ENCODE data around the gene SIPA1. TPM values are rescaled to one million over a fixed set of nuclear protein-coding genes. Genes with fewer than 3 reads are reported as not detected.

Gene SIPA1
- total RNA-seq, 1 donor from 2014 or later = 86.9 TPM

DNA sequence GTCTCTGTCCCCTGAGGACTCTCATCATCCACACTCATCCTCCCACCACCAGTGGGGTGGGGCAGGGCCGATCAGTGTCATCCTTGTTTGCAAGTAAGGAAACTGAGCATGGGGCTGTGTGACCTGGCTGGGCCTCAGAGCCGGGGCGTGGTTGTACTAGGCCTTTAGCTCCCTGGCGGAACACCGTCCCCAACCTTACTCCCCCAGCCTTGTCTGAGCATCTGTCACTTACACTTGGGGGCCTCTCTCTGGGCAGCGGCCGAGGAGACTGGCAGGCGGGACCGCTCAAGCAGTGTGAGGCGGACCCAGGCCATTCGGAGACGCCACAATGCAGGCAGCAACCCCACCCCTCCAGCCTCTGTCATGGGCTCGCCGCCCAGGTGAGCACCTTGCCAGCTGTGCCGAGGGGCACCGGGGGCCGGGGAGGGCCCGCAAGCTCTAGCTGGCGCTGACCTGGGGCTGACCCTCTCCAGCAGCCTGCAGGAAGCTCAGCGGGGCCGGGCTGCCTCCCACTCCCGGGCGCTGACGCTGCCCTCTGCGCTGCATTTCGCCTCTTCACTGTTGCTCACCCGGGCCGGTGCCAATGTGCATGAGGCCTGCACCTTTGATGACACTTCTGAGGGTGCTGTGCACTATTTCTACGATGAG is 18.5 kb upstream of the SIPA1 start:
- intact Hi-C loops (cut with DNase I) = no loop called here
- ATAC-seq = no peak
- no peak for DNase-seq (ENCODE audit: low spot score)

DNA sequence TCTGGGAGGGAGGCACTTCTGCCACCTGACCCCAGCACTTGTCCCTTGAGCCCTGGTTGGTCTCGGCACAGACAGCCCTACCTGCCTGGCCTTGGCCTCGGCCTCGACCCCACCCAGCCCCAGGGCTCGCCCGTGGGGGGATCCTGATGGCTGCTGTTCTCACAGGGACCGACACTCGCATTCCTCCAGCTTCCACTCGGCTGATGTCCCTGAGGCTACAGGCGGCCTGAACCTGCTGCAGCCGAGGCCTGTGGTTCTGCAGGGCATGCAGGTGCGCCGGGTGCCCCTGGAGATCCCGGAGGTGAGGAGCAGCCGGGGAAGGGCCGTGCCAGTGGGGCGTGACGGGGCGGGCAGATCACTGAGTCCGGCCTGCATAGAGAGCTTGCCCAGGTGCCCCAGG is 17.2 kb upstream of the SIPA1 start:
- intact Hi-C loops (cut with DNase I) = no loop called here
- ATAC-seq = no peak

DNA sequence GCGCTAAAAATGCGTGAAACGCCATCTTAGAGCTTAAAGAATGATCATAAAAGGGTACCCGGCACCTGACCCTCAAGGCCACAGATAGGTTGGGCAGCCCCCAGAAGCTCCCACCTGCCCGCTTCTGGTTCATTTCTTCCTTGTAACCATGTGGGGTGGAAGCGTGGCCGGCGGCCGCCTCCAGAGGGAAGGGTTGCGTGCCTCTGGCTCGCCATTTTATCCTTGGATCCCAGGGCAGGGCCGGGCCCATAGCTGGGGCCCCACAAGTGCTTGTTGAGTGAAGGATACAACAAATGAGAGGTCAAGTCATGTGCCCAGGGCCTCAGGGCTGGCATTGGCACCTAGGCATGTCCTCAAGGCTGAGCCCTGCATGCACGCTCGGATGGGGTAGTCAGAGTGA is 16.4 kb upstream of the SIPA1 start:
- ATAC-seq = no peak
- no peak for DNase-seq (ENCODE audit: low spot score)
- intact Hi-C loops (cut with DNase I) = no loop called here

More for the DNA sequence above, 17.2 kb upstream of the SIPA1 start:
- no peak for DNase-seq (ENCODE audit: low spot score)

DNA sequence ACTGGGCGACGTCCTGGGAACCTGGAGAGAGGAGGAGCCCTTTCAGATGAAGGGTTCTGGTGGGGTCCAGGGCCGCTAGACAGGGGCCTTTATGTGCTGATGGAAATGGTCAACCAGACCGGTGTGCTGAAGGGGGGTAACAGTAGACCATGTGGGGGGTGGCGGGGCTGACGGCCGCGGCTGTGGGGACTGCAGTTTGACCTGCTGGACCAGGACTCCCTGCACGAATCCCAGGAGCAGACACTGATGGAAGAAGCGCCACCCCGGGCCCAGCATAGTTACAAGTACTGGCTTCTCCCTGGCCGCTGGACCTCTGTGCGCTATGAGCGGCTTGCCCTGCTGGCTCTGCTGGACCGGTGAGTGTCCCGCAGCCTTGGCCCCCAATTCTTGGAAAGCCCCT is 15.9 kb upstream of the SIPA1 start:
- DNase-seq (ENCODE audit: low spot score) (no peak), ATAC-seq (no peak)
- intact Hi-C loops (cut with DNase I) = no loop called here

DNA sequence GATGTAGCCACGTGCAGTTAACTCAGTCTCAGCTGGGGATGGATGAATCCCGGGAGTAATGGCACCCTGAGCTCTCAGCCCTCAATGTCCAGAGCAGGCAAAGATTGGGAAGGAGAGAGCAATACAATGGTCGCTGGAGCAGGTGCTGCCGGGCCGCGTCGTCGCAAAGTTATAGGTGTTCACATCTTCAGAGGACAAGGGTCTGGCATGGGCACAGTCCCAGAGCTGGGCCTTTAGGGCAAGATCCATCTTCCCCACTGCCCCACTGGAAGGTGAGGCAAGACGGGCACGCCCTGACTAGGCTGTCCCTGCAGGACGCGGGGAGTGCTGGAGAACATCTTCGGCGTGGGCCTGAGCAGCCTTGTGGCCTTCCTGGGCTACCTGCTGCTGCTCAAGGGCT is 14.7 kb upstream of the SIPA1 start:
- intact Hi-C loops (cut with DNase I) = no loop called here
- no peak for ATAC-seq
- DNase-seq (ENCODE audit: low spot score) = no peak

DNA sequence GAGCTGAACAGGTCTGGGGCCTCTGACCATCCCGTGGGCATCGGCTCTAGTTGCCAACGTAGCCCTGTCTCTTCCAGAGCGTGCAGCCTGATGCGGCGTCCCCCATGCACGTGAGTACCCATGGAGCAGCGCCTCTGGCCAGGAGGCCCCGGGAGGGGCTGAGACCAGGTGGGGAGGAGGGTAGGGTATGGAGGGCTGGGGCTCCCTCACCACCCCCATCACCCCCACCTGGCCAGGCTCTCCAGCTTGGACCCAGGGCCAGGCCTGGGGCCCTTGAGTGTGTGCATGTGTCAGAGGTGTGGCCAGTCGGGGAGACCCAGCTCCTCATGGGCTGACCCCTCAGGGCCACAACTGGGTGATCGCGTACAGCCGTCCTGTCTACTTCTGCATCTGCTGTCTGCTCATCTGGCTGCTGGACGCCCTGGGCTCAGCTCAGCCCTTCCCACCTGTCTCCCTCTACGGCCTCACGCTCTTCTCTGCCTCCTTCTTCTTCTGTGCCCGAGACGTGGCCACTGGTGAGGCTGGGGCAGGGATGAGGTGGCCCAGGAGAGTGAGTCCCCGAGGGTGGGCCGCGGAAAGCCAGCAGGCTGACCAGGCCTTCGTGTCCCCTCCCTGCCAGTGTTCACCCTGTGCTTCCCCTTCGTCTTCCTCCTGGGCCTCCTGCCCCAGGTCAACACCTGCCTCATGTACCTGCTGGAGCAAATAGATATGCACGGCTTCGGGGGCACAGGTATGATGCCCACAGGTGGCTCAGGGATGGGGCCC is 13.9 kb upstream of the SIPA1 start:
- no peak for DNase-seq (ENCODE audit: low spot score)
- intact Hi-C loops (cut with DNase I) = no loop called here
- ATAC-seq = no peak

DNA sequence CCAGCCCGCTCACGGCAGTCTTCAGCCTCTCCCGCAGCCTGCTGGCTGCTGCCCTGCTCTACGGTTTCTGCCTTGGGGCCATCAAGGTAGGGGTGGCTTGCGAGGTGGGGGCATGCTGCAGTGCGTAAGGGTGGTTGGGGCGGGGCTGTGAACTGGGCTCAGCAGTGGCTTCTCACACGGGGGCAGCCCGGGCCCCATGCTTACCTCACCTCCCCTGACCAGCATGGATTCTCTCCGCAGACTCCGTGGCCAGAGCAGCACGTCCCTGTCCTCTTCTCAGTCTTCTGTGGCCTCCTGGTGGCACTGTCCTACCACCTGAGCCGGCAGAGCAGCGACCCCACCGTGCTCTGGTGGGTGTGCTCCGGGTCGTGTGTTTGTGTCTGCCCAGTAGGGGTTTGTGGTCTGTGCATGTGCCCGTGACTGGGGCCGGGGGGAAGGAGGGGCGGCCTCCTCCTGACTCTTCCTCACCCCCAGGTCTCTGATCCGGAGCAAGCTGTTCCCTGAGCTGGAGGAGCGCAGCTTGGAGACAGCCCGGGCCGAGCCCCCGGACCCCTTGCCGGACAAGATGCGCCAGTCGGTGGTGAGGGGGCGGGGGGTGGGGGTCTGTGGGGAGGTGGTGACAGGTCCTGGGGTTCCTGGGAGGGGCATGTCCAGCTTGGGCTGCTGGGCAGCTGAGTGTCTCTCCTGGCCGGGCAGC is 12.8 kb upstream of the SIPA1 start:
- DNase-seq (ENCODE audit: low spot score) (no peak), ATAC-seq (no peak)
- intact Hi-C loops (cut with DNase I) = loop anchor here (5.0 kb wide), 1 partner anchor 87 kb away; the partner anchor contains the start of gene KAT5

DNA sequence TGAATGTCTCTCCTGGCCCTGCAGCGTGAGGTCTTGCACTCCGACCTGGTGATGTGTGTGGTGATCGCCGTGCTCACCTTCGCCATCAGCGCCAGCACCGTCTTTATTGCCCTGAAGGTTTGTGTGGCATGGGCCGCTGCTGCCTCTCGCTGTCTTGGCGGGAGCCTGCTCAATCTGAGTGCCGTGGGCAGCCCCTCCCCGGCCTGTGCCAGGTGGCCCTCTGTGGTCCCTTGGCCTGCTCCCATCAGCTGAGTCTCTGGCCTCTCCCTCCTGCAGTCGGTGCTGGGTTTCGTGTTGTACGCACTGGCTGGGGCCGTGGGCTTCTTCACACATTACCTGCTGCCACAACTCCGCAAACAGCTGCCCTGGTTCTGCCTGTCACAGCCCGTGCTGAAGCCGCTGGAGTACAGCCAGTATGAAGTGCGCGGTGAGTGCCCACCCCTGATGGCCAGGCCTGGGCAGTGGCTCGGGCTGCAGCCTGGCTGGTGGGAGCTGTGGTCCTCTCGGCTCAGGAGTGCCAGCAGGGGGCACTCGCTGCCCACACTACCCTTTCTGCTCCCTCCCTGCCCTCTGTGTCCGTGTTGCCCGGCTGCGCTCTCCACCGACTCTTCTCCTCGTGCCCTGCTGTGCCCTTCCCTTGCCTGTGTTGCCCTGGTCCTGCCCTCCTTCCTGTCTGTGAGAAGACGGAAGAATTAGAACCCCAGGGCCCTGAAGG is 12.1 kb upstream of the SIPA1 start:
- DNase-seq (ENCODE audit: low spot score) (peak; percentile 81), ATAC-seq (peak; percentile 80)
- intact Hi-C loops (cut with DNase I) = loop anchor here (5.0 kb wide), 1 partner anchor 87 kb away; the partner anchor contains the start of gene KAT5

DNA sequence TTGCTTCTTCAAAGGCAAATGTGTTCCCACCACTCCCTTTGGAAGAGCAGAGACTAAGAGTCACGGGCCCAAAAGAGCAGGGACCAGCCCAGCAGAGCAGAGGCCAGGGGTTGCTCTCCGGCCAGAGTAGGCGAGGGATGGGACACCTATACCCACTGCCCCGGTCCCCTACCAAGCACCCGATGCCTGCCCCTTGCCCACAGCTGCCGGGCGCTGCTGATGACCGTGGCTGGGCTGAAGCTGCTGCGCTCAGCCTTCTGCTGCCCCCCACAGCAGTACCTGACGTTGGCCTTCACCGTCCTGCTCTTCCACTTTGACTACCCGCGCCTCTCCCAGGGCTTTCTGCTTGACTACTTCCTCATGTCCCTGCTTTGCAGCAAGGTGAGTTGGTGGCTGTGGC is 10.7 kb upstream of the SIPA1 start:
- DNase-seq (ENCODE audit: low spot score) (no peak), ATAC-seq (no peak)
- intact Hi-C loops (cut with DNase I) = loop anchor here (5.0 kb wide), 1 partner anchor 85 kb away; the partner anchor contains the start of gene KAT5

DNA sequence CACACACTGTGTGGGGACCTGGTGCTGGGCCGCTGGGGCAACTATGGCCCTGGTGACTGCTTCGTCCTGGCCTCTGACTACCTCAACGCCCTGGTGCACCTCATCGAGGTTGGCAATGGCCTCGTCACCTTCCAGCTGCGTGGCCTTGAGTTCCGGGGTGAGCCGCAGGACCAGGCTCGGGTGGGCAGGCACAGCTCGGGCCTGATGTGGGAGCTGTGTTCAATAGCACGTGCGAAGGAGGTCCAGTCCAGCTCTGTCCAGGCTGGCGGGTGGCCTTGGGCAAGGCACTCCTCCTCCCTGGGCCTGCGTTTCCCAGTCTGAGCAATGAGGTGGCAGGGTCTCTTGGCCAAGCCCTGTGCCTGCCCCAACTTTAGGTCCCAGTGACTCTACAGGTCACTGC is 8.3 kb upstream of the SIPA1 start:
- intact Hi-C loops (cut with DNase I) = loop anchor here (5.0 kb wide), 1 partner anchor 83 kb away; the partner anchor contains the start of gene KAT5
- ATAC-seq (no peak), DNase-seq (ENCODE audit: low spot score) (no peak)

DNA sequence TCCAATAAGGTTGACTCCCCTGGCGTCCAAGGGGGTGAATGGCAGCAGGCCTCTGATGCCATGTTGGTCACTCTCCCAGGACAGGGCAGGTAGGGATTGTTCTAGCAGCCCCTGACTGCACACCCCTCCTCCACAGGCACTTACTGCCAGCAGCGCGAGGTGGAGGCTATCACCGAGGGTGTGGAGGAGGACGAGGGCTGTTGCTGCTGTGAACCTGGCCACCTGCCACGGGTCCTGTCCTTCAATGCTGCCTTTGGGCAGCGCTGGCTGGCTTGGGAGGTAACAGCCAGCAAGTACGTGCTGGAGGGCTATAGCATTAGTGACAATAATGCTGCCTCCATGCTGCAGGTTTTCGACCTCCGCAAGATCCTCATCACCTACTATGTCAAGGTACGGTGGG is 7.7 kb upstream of the SIPA1 start:
- ATAC-seq (no peak), DNase-seq (ENCODE audit: low spot score) (no peak)
- intact Hi-C loops (cut with DNase I) = no loop called here

DNA sequence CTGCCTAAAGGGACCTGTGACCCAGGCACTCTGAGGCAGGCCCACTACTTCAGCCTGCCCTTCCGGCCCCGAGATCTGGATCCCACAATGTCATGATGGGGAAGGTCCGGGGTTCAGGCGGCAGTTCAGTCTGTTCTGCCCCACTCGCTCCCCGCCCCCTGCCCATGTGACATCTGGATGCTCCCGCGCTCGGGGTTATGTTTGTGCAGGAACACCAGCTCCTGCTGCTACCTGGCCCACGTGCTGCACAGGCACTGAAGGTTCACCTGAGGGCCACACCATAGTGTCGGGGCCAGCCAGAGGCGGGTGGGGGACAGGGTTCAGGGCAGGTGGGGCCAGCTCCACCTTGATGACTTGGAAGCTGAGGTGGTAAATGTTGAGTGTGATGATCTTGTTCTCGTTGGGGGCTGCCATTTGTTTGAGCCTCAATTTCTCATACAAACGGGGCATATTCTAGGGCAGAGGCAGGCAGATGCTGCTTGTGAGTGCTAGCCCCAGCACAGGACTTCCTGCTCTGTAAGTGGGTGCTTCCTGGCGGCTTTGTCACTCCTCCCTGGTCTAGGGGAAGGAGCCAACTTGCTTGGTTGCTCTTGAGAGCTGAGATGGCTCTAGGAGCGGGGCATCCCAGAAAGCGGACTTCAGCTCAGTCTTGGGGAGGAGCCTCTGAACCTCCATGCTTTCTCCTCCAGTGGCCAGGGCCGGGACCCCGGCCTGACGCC is 4.4 kb upstream of the SIPA1 start:
- intact Hi-C loops (cut with DNase I) = no loop called here
- DNase-seq (ENCODE audit: low spot score) = no peak
- no peak for ATAC-seq

DNA sequence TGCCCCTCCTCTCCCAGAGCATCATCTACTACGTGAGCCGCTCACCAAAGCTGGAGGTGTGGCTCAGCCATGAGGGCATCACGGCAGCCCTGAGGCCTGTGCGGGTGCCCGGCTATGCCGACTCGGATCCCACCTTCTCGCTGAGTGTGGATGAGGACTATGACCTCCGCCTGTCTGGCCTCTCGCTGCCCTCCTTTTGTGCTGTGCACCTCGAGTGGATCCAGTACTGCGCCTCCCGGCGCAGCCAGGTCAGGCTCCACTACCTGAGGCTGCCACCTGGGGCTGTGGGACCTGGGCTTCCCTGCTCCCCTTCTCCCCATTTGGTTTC is 3.8 kb upstream of the SIPA1 start:
- no peak for DNase-seq (ENCODE audit: low spot score)
- ATAC-seq = no peak
- intact Hi-C loops (cut with DNase I) = no loop called here

DNA sequence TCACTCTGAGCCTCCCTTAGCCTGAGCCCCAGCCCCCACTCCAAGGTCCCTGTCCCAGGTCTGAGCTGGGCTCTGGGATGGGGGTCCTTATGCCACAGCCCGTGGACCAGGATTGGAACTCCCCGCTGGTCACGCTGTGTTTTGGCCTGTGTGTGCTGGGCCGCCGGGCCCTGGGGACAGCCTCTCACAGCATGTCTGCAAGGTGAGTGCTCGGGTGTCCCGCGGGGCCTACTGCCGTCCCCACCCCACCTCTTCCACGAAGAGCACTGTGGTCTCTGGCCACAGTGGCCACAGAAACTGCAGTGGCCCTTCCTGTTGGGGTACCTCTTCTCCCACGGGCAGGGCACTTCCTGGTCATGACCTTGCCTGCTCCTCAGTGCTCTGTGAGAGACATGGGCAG is 3.5 kb upstream of the SIPA1 start:
- intact Hi-C loops (cut with DNase I) = no loop called here
- DNase-seq (ENCODE audit: low spot score) (no peak), ATAC-seq (no peak)

DNA sequence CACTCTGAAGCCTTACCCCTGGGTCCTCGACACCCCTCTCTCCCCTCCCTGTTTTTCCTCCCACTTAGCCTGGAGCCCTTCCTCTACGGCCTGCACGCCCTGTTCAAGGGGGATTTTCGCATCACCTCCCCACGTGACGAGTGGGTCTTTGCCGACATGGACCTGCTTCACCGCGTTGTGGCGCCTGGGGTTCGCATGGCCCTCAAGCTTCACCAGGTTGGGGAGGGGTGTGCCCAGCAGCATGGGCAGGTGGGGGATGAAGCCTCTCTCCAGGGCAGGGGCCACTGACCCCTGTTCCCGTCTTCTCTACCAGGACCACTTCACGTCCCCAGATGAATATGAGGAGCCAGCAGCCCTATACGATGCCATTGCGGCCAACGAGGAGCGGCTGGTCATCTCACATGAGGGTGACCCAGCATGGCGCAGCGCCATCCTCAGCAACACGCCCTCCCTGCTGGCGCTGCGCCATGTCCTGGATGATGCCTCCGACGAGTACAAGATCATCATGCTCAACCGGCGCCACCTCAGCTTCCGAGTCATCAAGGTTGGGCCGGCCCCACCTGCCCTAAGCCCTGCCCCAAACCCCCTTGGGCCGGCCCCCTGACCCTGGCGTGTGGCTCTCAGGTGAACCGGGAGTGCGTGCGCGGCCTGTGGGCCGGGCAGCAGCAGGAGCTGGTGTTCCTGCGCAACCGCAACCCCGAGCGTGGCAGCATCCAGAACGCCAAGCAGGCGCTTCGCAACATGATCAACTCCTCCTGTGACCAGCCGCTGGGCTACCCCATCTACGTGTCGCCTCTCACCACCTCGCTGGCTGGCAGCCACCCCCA is 2.8 kb upstream of the SIPA1 start:
- intact Hi-C loops (cut with DNase I) = no loop called here
- no peak for ATAC-seq
- no peak for DNase-seq (ENCODE audit: low spot score)

DNA sequence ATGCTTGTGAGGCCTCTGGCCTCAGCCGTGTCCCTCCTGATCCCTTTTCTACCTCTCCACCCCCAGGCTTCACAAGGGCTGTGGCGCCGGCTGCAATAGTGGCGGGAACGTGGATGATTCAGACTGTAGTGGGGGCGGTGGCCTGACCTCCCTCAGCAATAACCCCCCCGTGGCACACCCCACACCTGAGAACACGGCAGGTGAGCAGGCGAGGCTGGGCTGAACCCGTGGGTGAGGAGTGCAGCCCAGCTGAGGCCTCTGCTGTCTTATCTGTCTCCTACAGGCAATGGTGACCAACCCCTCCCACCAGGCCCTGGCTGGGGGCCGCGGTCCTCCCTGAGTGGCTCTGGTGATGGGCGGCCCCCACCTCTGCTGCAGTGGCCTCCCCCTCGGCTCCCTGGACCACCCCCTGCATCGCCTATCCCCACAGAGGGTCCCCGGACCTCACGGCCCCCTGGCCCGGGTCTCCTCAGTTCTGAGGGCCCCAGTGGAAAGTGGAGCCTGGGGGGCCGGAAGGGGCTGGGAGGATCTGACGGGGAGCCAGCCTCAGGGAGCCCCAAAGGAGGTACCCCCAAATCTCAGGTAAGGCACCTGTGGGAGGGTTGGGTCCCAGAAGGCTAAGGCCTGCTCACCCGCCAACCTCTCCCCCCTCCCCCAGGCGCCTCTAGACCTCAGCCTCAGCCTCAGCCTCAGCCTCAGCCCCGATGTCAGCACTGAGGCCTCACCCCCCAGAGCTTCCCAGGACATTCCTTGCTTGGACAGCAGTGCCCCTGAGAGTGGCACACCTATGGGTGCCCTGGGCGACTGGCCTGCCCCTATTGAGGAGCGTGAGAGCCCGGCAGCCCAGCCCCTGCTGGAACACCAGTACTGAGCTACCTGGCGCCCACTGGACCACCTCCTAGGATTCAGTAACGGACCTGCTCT is 1.5 kb upstream of the SIPA1 start:
- no peak for DNase-seq (ENCODE audit: low spot score)
- intact Hi-C loops (cut with DNase I) = no loop called here
- no peak for ATAC-seq

DNA sequence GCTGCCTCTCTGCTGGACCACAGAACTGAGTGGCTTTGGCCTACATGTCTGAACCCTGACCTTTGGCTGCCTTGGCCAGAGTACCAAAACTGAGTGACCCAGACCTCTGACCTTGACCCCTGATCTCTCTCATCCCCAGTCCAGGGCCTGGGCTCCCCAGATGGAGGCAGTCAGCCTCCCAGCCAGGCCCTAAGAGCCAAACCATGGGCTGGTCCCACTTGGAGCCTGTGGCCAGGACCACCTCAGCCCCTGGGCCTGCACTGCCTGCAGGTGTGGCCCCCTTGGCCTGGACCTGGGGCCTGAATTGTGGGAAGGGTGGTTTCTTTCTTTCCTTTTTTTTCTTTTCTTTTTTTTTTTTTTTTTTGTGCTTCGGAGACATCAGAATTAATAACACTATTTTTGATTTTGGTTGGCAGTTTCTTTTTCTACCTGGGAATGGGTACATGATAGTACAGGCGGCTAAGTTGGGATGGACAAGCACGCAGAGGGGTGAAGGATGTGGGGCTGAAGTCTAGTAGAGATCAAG is 806 bp upstream of the SIPA1 start:
- no peak for DNase-seq (ENCODE audit: low spot score)
- intact Hi-C loops (cut with DNase I) = no loop called here
- ATAC-seq = no peak

Data from sciatic nerve (tissue), 2 donors.